T-helper 22 cell (primary cell): ENCODE results near the gene TMUB2.

ENCODE experiments used
- DNase-seq: peaks from one replicate; pipeline ENCODE4 v3.0.0-alpha.2; 2020; ENCODE audit warnings: low read depth

The TMUB2 gene

DNA sequence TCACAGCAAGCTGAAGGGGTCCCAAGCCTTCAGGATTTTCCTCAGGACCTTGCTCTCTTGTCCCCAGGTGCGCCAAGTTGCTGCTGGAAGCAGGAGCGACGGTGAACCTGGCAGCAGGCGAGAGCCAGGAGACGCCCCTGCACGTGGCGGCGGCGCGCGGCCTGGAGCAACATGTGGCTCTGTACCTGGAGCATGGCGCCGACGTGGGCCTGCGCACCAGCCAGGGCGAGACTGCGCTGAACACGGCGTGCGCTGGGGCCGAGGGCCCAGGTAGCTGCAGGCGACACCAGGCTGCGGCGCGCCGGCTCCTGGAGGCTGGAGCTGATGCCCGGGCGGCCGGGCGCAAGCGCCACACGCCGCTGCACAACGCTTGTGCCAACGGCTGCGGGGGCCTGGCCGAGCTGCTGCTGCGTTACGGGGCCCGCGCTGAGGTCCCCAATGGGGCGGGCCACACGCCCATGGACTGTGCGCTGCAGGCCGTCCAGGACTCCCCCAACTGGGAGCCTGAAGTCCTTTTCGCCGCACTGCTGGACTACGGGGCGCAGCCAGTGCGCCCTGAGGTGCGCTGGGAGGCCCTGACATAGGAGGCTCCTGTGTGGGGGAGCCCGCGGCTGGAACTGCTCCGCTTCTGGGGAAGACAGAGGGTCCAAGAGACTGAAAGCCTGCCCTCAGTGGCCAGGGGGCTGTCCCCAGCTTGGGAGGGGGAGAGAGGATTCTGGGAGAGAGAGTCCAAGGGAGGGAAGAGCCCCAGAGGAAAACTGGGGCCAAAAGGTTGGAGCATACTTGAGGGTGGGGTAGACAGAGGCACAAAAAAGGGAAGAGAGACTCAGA is 9.9 kb upstream of the TMUB2 start:
- DNase-seq, result no peak

DNA sequence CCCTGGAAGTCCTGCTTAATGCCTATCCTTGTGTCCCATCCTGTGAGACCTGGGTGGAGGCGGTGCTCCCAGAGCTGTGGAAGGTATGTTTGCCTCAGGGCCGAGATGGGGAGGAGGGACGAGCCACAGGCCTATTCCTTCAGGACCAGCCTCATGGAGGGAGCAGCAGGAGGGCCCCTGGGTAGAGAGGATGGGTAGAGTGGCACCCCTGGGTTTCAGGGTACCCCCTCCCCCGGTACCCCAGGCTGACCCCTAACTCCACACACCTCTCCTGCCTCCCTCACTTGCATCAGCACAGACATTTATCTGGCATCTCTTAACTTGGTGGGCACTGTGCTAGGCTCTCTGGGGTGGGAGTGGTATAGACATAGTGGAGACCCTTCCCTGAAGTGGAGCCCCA is 9.1 kb upstream of the TMUB2 start:
- no peak for DNase-seq

DNA sequence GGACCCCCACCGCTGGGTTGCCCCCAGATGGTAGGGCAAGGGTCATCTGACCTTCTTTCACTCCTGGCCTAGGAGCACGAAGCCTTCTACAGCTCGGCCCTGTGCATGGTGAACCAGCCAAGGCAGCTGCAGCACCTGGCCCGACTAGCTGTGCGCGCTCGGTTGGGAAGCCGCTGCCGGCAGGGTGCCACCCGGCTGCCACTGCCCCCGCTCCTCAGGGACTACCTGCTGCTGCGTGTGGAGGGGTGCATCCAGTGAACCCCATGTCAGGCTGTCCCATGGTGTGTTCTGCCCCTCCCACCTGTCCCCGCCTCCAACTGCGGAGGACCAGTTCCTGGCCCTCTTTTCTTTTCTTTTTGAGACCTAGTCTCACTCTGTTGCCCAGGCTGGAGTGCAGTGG is 8.6 kb upstream of the TMUB2 start:
- DNase-seq, result no peak

DNA sequence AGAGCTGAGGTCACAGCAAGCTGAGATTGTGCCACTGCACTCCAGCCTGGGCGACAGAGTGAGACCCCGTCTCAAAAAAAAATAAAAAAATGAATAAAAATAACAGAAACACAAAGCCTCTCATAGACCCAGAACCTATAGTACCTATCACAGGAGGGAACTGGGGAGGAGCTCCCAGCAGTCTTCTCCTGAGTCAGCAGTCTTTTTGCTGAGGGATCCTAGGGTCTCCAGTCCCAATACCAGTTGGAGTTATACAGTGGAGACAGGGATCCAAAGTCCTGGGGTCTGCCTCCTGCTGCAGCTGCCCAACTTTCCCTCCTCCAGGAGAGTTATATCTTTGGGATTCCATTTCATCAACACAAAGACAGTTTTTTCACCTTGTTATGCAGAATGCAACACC is 3.7 kb upstream of the TMUB2 start:
- DNase-seq, result no peak

DNA sequence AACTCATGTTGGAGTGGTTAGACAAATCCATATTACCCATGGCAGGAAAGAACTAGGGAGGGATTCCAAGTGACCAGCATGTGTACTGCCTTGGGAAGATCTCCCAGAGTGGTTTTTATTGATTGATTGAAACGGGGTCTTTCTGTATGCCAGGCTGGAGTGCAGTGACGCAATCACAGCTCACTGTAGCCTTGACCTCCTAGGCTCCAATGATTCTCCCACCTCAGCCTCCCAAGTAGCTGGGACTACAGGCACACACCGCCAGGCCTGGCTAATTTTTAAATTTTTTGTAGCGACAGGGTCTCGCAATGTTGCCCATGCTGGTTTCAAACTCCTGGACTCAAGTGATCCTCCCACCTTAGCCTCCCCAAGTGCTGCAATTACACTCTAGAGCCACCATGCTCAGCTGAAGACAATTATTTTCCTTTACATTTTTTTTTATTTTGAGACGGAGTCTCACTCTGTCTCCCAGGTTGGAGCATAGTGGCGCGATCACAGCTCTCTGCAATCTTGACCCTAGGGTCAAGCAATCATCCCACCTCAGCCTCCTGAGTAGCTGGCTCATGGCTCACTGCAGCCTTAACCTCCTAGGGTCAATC is 2.5 kb upstream of the TMUB2 start:
- DNase-seq, result no peak

DNA sequence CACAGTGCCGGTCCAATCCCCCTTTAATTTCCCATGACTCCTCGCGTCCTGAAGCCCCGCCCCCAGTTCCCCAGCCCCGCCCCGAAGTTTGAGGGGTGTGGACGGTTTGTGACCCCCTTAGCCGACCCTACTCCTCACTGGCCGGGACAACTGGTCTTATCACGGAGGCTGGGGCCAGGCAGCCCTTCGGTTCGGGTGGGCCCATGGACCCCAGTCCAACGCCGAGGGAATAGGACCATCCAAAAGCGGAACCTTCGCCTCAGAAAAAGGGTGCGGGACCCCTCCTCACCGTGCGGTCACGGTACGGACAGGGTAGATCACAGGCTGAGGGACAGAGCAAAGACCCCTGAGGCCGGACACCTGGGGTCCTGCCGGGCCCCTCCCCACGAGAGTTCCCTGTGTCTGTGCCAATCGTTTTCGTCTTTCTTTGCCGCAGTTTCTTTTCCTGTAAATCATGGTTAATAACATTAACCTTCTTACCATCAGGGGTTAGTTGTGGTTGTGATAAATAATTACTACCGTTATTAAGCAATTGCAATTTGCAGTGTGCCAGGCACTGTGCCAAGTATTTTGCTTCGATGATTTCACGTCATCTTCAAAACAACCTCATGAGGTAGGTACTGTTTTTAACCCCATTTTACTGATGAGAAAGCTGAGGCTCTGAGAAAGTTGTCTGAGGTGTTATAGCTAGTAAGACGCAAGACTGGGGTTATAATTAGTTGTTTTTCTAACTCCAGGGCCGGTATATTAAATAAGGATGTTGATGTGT is 543 bp downstream of the TMUB2 start:
- peak; percentile 43 for DNase-seq

DNA sequence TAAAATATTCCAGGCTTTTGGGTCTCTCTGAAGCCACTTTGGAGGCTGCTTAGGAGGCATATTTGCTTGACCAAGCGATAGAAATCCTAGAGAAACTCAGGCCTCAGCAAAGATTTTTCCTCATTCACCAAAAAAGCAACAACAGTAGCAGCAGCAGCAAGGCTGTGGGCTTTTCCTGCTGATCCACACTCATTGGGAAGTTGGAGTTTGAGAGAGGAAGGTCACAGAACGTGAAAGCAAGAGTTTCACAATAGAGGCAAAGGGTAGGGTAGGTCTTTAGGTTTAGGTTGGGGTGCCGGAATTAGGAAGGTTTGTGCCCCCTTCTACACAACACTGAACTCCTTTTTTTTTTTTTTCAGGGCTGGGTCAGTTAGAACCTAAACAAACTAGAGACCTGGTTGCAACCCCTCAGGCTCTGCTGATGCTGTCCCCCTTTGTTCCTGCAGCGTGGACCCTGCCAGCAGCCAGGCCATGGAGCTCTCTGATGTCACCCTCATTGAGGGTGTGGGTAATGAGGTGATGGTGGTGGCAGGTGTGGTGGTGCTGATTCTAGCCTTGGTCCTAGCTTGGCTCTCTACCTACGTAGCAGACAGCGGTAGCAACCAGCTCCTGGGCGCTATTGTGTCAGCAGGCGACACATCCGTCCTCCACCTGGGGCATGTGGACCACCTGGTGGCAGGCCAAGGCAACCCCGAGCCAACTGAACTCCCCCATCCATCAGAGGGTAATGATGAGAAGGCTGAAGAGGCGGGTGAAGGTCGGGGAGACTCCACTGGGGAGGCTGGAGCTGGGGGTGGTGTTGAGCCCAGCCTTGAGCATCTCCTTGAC is 2.0 kb downstream of the TMUB2 start:
- DNase-seq, result no peak

DNA sequence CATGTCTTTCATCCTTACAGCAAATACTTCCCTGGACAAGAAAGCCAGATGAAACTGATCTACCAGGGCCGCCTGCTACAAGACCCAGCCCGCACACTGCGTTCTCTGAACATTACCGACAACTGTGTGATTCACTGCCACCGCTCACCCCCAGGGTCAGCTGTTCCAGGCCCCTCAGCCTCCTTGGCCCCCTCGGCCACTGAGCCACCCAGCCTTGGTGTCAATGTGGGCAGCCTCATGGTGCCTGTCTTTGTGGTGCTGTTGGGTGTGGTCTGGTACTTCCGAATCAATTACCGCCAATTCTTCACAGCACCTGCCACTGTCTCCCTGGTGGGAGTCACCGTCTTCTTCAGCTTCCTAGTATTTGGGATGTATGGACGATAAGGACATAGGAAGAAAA is 3.7 kb downstream of the TMUB2 start:
- DNase-seq, result no peak

DNA sequence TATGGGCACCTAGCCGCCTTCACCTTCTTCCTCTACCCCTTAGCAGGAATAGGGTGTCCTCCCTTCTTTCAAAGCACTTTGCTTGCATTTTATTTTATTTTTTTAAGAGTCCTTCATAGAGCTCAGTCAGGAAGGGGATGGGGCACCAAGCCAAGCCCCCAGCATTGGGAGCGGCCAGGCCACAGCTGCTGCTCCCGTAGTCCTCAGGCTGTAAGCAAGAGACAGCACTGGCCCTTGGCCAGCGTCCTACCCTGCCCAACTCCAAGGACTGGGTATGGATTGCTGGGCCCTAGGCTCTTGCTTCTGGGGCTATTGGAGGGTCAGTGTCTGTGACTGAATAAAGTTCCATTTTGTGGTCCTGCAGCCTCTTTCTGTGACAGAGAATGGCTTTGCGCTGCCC is 4.6 kb downstream of the TMUB2 start:
- DNase-seq, result no peak

DNA sequence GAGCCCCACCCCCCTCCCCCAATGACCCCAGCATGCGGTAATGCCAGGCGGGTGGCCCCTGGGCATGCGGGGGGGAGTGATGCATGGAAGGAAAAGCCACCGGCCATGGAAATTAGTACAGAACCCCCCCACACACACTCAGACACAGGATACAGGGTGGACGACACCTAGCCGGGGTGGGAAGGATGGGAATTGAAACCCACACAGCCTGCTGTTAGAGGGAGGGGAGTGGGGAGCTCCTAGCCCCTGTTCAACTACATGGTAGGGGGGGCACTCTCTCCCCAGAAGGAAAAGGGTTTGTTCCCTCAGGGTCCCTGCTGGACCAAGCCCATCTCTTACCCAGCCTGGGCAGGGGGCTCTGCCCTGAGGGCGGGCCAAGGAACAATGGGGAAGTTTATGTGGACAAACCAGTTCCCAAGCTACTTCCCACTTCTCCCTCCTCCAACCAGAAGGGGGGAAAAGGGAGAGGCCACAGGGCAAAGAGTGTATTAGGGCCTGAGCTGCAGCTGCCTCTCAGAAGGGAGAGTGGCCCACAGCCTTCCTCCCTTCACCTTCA is 5.2 kb downstream of the TMUB2 start:
- no peak for DNase-seq

DNA sequence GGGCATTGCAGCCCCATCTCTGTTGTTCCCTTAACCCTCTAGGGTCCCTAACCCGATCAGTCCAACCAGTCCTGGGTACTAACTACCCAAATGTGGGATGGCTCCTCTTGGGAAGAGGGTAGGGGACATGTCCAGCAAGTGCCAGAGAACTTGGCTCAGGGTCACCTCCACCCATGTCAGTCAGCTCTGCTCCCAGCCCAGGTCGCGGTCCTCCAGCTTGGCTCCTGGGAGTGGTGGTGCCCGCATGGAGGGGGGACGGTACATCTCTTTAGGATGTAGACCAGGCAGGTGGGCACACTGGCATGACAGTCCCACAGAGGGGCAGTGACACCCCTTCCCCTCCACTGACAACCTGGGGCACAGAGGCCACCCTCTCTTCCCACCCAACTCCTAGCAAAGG is 6.0 kb downstream of the TMUB2 start:
- DNase-seq, result no peak

DNA sequence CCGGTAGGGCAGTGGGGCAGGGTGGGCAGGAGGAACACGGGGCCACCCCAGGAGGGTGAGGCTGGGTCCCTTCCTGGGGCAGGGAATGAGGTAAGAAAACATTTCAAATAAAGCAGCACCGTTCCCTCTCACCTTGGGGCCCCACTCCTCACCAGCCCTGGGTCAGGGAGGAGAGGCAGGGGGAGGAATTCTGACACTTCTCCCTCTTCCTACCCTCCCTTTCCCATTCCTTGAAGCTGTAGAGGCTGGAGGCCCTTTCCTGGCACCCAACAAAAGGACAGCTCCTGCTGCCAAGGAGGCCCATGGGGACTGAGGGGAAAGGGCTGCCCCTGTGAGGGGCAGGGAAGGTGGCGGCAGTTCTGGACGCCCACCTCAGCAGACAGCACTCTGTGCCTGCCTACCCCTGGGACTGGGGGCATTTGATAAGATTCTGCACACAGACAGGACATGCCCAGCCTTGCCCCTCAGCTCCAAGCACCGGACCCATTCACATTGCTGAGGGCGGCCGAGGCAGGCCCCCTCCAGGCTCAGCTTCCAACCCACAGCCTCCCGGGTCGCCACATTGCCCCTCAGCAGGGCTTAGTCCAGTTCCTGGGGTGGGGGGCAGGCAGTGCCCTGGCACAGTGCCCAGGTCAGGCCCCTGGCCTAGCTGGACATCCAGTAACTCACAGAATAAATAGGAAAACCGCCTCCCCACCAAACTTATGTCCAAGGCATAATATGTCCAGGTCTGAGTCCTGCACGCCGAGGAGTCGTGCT is 6.7 kb downstream of the TMUB2 start:
- DNase-seq, result no peak

DNA sequence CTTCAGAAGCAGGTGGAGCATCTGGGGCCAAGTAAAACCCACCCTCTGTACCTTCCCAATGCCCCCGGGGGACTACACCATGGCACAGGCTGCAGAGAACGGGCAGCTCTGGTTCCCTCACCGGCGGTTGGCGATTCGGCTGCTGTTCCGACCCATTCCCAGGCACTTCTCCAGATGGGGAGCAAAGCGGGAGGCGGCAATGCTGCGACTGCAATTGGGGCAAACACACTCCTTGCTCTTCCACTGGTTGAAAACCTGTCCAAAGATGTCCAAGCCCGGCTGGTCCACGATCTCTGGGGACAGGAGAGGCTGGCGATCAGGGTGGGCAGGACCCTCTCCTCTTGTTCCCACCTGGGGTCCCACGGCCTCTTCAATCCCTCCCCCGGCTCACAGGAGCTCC is 10.3 kb downstream of the TMUB2 start:
- DNase-seq, result no peak

DNA sequence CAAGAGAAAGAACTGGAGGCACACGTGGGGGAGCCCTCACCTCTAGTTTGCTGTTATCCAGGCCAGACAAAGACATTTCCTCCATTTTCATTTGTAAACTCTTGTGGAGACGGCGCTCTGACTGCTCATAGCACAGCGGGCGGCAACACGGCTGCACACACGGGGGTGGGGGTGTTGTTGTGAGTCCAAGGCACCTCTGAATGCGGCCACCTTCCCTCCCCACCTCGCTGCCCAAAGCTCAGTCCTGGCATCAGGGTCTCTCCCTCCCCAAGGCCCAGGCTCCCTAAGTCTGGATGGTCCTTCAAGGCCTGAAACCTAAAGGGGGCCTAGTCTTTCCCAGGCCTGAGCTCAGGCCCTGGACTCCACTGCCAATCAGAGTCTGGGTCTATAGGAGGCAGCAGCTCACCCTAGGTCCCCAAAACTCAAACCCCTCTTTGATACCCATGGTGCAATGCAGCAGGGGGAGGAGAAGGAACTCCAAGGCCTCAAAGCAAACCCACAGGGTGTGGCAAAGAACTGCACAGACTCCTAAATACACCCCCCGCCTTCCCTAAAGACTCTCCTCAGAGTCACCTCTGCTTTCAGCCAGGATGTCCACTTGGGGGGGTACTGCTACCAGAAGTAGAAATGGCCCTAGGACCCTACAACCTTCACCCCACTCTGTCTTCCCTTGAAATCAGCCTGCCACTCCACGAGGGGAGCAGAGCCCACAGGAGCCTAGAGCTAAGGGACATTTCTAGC is 11.4 kb downstream of the TMUB2 start:
- DNase-seq, result no peak

DNA sequence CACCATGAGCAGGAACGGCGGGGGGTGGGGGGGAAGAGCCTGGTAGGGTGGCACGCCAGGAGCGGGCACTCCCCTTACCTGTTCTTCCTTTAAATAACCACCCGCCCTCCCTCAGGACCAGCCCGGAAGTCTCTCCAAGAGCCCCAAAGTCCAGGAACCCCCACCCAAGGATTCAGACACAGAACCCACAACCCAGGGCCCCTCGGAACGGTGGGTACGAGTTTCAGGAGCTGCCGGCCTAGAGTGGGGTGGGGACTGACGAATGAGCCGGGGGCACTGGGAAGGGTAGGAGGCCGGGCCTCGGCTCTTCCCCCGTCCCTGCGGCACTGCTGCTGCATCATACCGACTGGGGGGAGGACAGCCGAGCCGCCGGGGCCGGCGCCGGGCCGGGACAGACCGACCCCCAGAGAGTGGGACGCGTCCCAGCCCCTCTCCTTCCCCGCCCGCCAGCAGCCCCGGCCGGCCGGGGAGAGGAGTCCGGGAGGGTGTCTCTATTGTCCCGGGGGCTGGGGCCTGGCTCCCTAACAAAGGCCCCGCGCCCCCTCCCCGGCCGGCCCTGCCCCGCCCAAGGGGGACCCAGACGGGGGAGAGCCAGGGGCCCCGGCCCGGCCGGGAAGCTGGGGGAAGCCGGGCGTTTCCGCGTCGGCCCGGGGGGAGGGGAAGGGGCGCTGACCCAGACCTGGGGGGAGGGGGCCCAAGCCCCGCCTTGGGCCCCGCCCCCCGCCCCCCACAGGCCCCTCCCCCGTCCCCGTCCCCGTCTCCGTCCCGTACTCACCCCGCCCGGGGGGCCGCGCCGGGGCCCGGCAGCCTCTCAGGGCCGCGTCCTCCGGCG is 12.2 kb downstream of the TMUB2 start:
- DNase-seq, result peak; percentile 40

DNA sequence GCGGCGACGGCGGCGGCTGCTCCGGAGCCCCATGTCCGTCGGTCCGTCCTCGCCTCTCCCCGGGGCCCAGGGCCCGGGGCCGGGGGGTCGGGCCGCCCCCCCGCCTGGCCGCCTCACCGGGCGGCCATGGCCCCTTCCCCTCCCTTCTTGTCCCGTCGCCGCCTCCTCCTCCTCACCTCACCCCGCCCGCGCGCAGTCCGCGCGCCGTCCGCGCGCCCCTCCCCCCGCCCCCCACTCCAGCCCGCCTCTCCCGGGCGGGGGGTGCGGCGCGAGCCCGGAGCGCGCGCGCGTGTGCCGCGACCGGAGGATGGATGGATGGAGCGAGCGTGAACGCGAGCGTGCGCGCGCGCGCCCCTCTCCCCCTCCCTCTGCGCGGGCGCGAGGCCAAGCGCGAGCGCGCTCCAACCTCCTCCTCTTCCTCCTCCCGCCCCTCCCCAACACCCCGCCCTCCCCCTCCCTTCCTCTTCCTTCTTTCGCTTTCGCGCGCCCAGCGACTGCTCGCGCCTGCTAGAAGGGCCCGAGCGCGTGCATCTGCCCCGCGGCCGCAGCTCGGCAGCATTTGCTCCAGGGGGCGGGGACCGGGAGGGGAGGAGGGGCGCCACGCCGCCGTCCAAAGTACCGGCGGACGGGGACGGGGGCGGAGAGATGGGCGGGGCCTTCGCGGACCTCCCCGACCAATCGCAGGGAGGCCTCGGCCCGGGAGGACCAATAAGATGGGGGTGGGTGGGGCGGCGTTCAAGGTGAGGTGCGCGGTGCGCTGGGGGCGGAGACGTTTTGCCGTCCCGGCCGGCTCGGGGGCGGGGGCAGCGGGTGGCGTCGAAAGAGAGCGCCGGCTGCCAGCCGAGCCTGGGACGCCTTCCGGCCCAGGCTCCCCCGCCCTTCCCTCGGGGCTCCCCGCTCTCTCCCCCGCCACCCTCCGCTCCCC is 13.0 kb downstream of the TMUB2 start, which contains the start of gene ATXN7L3:
TSS of gene ATXN7L3 (minus strand) at position 332 of the 925 bp plus-strand sequence. CDS start 1,814 bp downstream, outside the sequence.
- DNase-seq, result peak; percentile 99

DNA sequence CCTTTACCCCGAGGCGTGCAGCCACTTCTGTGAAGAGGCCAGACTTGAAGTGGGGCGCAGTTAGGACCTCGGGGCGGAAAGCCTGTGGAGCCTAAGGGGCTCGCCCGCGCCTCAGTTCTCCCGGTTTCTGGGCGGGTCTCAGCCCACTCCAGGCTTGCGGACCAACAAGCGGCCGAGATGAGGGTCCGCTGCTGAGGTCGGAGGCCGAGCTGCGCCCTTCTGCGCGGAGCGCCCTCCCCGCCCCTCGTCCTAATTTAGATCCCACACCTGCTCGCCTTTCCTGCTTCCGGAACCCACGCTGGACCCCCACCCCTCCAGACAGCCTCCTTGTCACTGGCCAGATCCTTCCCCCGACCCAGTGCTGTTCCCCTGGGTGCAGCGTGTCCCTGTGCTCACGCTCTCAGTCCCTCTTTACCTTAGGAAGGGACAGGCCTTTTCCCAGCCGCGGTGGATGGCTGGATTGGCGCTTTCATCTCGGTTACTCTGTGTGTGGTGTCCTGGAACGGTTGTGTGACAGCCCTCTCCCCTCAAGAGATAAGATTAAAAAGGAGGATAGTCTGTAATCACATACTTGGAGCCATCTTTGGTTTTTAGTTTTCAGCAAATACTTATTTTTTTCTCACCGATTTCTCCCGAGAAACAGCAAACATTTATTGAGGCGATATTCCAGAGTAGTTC is 13.8 kb downstream of the TMUB2 start:
- no peak for DNase-seq

DNA sequence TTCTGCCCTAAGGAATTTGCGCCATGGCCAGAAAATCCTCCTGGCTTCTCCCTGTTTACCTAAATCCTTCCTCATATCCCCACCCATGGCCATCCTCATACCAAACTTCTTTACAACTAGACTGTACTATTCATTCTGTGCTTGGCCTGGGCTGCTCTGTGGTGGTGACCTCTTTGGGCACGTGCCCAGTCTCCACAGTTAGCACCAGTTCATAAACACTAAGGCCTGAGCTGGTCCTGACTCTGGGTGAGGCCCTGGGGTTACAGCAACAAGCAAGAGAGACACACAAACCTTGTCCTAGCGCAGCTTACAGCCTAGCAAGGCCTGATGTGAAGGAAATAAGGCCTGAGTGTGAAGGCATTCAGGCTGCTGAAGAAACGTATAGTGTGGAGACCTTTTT is 16.0 kb downstream of the TMUB2 start:
- DNase-seq, result no peak
